Brain microvascular endothelial cell (primary cell): ENCODE results near the gene PRMT7.

Experiments used
- DNase-seq: peaks from one replicate; pipeline ENCODE4 v3.0.0-alpha.2; 2020
- H3K27ac ChIP-seq: fragments of 250-450 bp; sonication (Bioruptor Pico); 2 replicates; pipeline ENCODE4 v1.5.1; 2020; ENCODE audit warnings: mild to moderate bottlenecking, moderate library complexity
- H3K27me3 ChIP-seq: fragments of 250-450 bp; sonication (Bioruptor Pico); replicated peaks from 2 replicates; pipeline ENCODE4 v1.5.1; 2020; ENCODE audit warnings: mild to moderate bottlenecking
- H3K36me3 ChIP-seq: fragments of 250-450 bp; sonication (Bioruptor Pico); replicated peaks from 2 replicates; pipeline ENCODE4 v1.5.1; 2020; ENCODE audit warnings: mild to moderate bottlenecking
- H3K4me3 ChIP-seq: 2 replicates; pipeline ENCODE4 v1.5.1; 2011; ENCODE audit warnings: low read depth, mild to moderate bottlenecking, control low read depth, low read length, moderate library complexity
- CTCF ChIP-seq: IDR thresholded peaks from 2 replicates; pipeline ENCODE4 v1.5.1; 2011; ENCODE audit warnings: low read depth, mild to moderate bottlenecking, moderate library complexity, low read length, control low read depth, inconsistent platforms; ENCODE audit errors: missing control alignments
- in situ Hi-C: cut with HindIII; loops from 2 replicates; pipeline ENCODE4 v1.10.0; 2017; ENCODE audit warnings: low sequenced_read_pairs, low pct_ligation_motif_present

The PRMT7 gene

GRCh38 chr16:68384288-68385161, 73.7 kb downstream of the PRMT7 start:
- H3K27me3 ChIP-seq = no peaks in the 10 kb centered on the region
- DNase-seq = no peak
- no peak overlapping the region for H3K27ac ChIP-seq
- in situ Hi-C loops = no loop called here
- TF ChIP-seq CTCF = no peak
- no peaks in the 10 kb centered on the region for H3K36me3 ChIP-seq
- H3K4me3 ChIP-seq = no peak overlapping the region

GRCh38 chr16:68385371-68385770, 74.6 kb downstream of the PRMT7 start:
- Histone ChIP-seq H3K27me3 (no peaks in the 10 kb centered on the region), H3K36me3 (no peaks in the 10 kb centered on the region), H3K27ac (no peak overlapping the region), H3K4me3 (no peak overlapping the region)
- no peak for DNase-seq
- in situ Hi-C loops = no loop called here
- TF ChIP-seq CTCF = no peak

- in situ Hi-C loops = no loop called here
- no peak for DNase-seq
Observed at GRCh38 chr16:68386628-68387027, 75.8 kb downstream of the PRMT7 start.

GRCh38 chr16:68387301-68387700, 76.5 kb downstream of the PRMT7 start:
- no peak overlapping the region for H3K27ac ChIP-seq
- H3K36me3 ChIP-seq = no peaks in the 10 kb centered on the region
- TF ChIP-seq CTCF = no peak
- H3K27me3 ChIP-seq = no peaks in the 10 kb centered on the region
- in situ Hi-C loops = no loop called here
- no peak for DNase-seq
- H3K4me3 ChIP-seq = no peak overlapping the region

More at GRCh38 chr16:68386628-68387027, 75.8 kb downstream of the PRMT7 start:
- Histone ChIP-seq H3K36me3 (no peaks in the 10 kb centered on the region), H3K4me3 (no peak overlapping the region), H3K27me3 (no peaks in the 10 kb centered on the region), H3K27ac (no peak overlapping the region)
- TF ChIP-seq CTCF = no peak

- Histone ChIP-seq H3K4me3 (no peak overlapping the region), H3K27me3 (no peaks in the 10 kb centered on the region), H3K36me3 (no peaks in the 10 kb centered on the region), H3K27ac (no peak overlapping the region)
- DNase-seq = no peak
- TF ChIP-seq CTCF = no peak
- in situ Hi-C loops = no loop called here
Observed at GRCh38 chr16:68388124-68388523, 77.3 kb downstream of the PRMT7 start.
